ENCODE results near the gene INTS7.
"Not testable (repeated sequence)": the region's sequence is repeated elsewhere in the genome, so short reads cannot be mapped to it uniquely, and the experiment has no call there.

INTS7 gene

GRCh38 chr1:211968200-211968834 lies 67.0 kb downstream of the INTS7 start:
- H3K4me1 ChIP-seq (ENCODE audit: control insufficient read depth, insufficient read depth, low read length) = no peaks in the 10 kb centered on the region
- no peak overlapping the region for H3K9ac ChIP-seq (ENCODE audit: low read depth, low read length)
- no peak overlapping the region for H3K4me2 ChIP-seq (ENCODE audit: low read length)
- no peak overlapping the region for H3K4me3 ChIP-seq (ENCODE audit: low read length)
- no peaks in the 10 kb centered on the region for H3K9me3 ChIP-seq (replicated peaks; ENCODE audit: low read length)
- no peaks in the 10 kb centered on the region for H3K27me3 ChIP-seq (ENCODE audit: control insufficient read depth, insufficient read depth, low read length)
- peaks cover 7% of the 10 kb centered on the region for H3K36me3 ChIP-seq (ENCODE audit: insufficient read depth, low read length)

GRCh38 chr1:211967704-211968103 lies 67.7 kb downstream of the INTS7 start:
- no peaks in the 10 kb centered on the region for H3K9me3 ChIP-seq (replicated peaks; ENCODE audit: low read length)
- peaks cover 7% of the 10 kb centered on the region for H3K36me3 ChIP-seq (ENCODE audit: insufficient read depth, low read length)
- no peaks in the 10 kb centered on the region for H3K4me1 ChIP-seq (ENCODE audit: control insufficient read depth, insufficient read depth, low read length)
- no peak overlapping the region for H3K4me2 ChIP-seq (ENCODE audit: low read length)
- no peaks in the 10 kb centered on the region for H3K27me3 ChIP-seq (ENCODE audit: control insufficient read depth, insufficient read depth, low read length)
- no peak overlapping the region for H3K4me3 ChIP-seq (ENCODE audit: low read length)
- H3K9ac ChIP-seq (ENCODE audit: low read depth, low read length) = no peak overlapping the region

GRCh38 chr1:211965108-211965805 lies 70.1 kb downstream of the INTS7 start:
- Histone ChIP-seq H3K9ac (ENCODE audit: low read depth, low read length) (no peak overlapping the region), H3K36me3 (ENCODE audit: insufficient read depth, low read length) (peaks cover 7% of the 10 kb centered on the region), H3K4me2 (ENCODE audit: low read length) (no peak overlapping the region), H3K4me1 (ENCODE audit: control insufficient read depth, insufficient read depth, low read length) (no peaks in the 10 kb centered on the region), H3K9me3 (replicated peaks; ENCODE audit: low read length) (no peaks in the 10 kb centered on the region), H3K4me3 (ENCODE audit: low read length) (no peak overlapping the region), H3K27me3 (ENCODE audit: control insufficient read depth, insufficient read depth, low read length) (no peaks in the 10 kb centered on the region)

- Histone ChIP-seq H3K4me3 (ENCODE audit: low read length) (no peak overlapping the region), H3K36me3 (ENCODE audit: insufficient read depth, low read length) (peaks cover 6% of the 10 kb centered on the region), H3K4me1 (ENCODE audit: control insufficient read depth, insufficient read depth, low read length) (no peaks in the 10 kb centered on the region), H3K4me2 (ENCODE audit: low read length) (no peak overlapping the region), H3K27me3 (ENCODE audit: control insufficient read depth, insufficient read depth, low read length) (no peaks in the 10 kb centered on the region), H3K9me3 (replicated peaks; ENCODE audit: low read length) (no peaks in the 10 kb centered on the region), H3K9ac (ENCODE audit: low read depth, low read length) (no peak overlapping the region)
These were observed 75.7 kb downstream of the INTS7 start for GRCh38 chr1:211959680-211960079.

GRCh38 chr1:211959221-211959620 lies 76.1 kb downstream of the INTS7 start:
- peaks cover 6% of the 10 kb centered on the region for H3K36me3 ChIP-seq (ENCODE audit: insufficient read depth, low read length)
- no peaks in the 10 kb centered on the region for H3K27me3 ChIP-seq (ENCODE audit: control insufficient read depth, insufficient read depth, low read length)
- H3K4me3 ChIP-seq (ENCODE audit: low read length) = no peak overlapping the region
- H3K4me2 ChIP-seq (ENCODE audit: low read length) = no peak overlapping the region
- H3K9ac ChIP-seq (ENCODE audit: low read depth, low read length) = no peak overlapping the region
- H3K9me3 ChIP-seq (replicated peaks; ENCODE audit: low read length) = no peaks in the 10 kb centered on the region
- no peaks in the 10 kb centered on the region for H3K4me1 ChIP-seq (ENCODE audit: control insufficient read depth, insufficient read depth, low read length)

- not testable (repeated sequence) for H3K4me3 ChIP-seq (ENCODE audit: low read length); H3K27me3 ChIP-seq (ENCODE audit: control insufficient read depth, insufficient read depth, low read length); H3K36me3 ChIP-seq (ENCODE audit: insufficient read depth, low read length); H3K9me3 ChIP-seq (replicated peaks; ENCODE audit: low read length); H3K9ac ChIP-seq (ENCODE audit: low read depth, low read length); H3K4me1 ChIP-seq (ENCODE audit: control insufficient read depth, insufficient read depth, low read length); H3K4me2 ChIP-seq (ENCODE audit: low read length)
These were observed 81.3 kb downstream of the INTS7 start for GRCh38 chr1:211954028-211954427.

- not testable (repeated sequence) for H3K9me3 ChIP-seq (replicated peaks; ENCODE audit: low read length); H3K4me1 ChIP-seq (ENCODE audit: control insufficient read depth, insufficient read depth, low read length); H3K27me3 ChIP-seq (ENCODE audit: control insufficient read depth, insufficient read depth, low read length); H3K4me3 ChIP-seq (ENCODE audit: low read length); H3K4me2 ChIP-seq (ENCODE audit: low read length); H3K36me3 ChIP-seq (ENCODE audit: insufficient read depth, low read length); H3K9ac ChIP-seq (ENCODE audit: low read depth, low read length)
These were observed 81.8 kb downstream of the INTS7 start for GRCh38 chr1:211953543-211953942.

GRCh38 chr1:211952299-211952698 lies 83.1 kb downstream of the INTS7 start:
- no peak overlapping the region for H3K4me3 ChIP-seq (ENCODE audit: low read length)

GRCh38 chr1:211951856-211952255 lies 83.5 kb downstream of the INTS7 start:
- Histone ChIP-seq H3K27me3 (ENCODE audit: control insufficient read depth, insufficient read depth, low read length) (no peaks in the 10 kb centered on the region), H3K9ac (ENCODE audit: low read depth, low read length) (no peak overlapping the region), H3K4me1 (ENCODE audit: control insufficient read depth, insufficient read depth, low read length) (peaks cover 6% of the 10 kb centered on the region), H3K4me3 (ENCODE audit: low read length) (no peak overlapping the region), H3K4me2 (ENCODE audit: low read length) (no peak overlapping the region), H3K36me3 (ENCODE audit: insufficient read depth, low read length) (peaks cover 5% of the 10 kb centered on the region), H3K9me3 (replicated peaks; ENCODE audit: low read length) (no peaks in the 10 kb centered on the region)

More at GRCh38 chr1:211952299-211952698, 83.1 kb downstream of the INTS7 start:
- Histone ChIP-seq H3K36me3 (ENCODE audit: insufficient read depth, low read length) (peaks cover 5% of the 10 kb centered on the region), H3K27me3 (ENCODE audit: control insufficient read depth, insufficient read depth, low read length) (no peaks in the 10 kb centered on the region), H3K4me2 (ENCODE audit: low read length) (no peak overlapping the region), H3K4me1 (ENCODE audit: control insufficient read depth, insufficient read depth, low read length) (peaks cover 6% of the 10 kb centered on the region), H3K9ac (ENCODE audit: low read depth, low read length) (no peak overlapping the region), H3K9me3 (replicated peaks; ENCODE audit: low read length) (no peaks in the 10 kb centered on the region)

GRCh38 chr1:211948377-211948776 lies 87.0 kb downstream of the INTS7 start:
- Histone ChIP-seq H3K4me2 (ENCODE audit: low read length) (no peak overlapping the region), H3K9me3 (replicated peaks; ENCODE audit: low read length) (no peaks in the 10 kb centered on the region), H3K4me1 (ENCODE audit: control insufficient read depth, insufficient read depth, low read length) (peaks cover 13% of the 10 kb centered on the region), H3K9ac (ENCODE audit: low read depth, low read length) (no peak overlapping the region), H3K36me3 (ENCODE audit: insufficient read depth, low read length) (peaks cover 13% of the 10 kb centered on the region), H3K27me3 (ENCODE audit: control insufficient read depth, insufficient read depth, low read length) (no peaks in the 10 kb centered on the region), H3K4me3 (ENCODE audit: low read length) (no peak overlapping the region)

- H3K27me3 ChIP-seq (ENCODE audit: control insufficient read depth, insufficient read depth, low read length) = no peaks in the 10 kb centered on the region
- H3K9ac ChIP-seq (ENCODE audit: low read depth, low read length) = no peak overlapping the region
- peaks cover 13% of the 10 kb centered on the region for H3K36me3 ChIP-seq (ENCODE audit: insufficient read depth, low read length)
These were observed 87.7 kb downstream of the INTS7 start for GRCh38 chr1:211947396-211948295.

More at GRCh38 chr1:211947396-211948295, 87.7 kb downstream of the INTS7 start:
- no peak overlapping the region for H3K4me2 ChIP-seq (ENCODE audit: low read length)
- peaks cover 13% of the 10 kb centered on the region for H3K4me1 ChIP-seq (ENCODE audit: control insufficient read depth, insufficient read depth, low read length)
- H3K4me3 ChIP-seq (ENCODE audit: low read length) = no peak overlapping the region
- no peaks in the 10 kb centered on the region for H3K9me3 ChIP-seq (replicated peaks; ENCODE audit: low read length)

Data from skeletal muscle satellite cell (primary cell).